Progenitor cell of endocrine pancreas (in vitro differentiated cells): ENCODE measurements around the gene FAM241A. TPM values are rescaled to one million over a fixed set of nuclear protein-coding genes. Genes with fewer than 3 reads are reported as not detected.
"Not testable (repeated sequence)": the region's sequence is repeated elsewhere in the genome, so short reads cannot be mapped to it uniquely, and the experiment has no call there.

ENCODE experiments used
- DNase-seq: peaks from one replicate; pipeline ENCODE4 v3.0.0; 2021; ENCODE audit warnings: low spot score; ENCODE audit not compliant: unreplicated experiment
- H3K27ac Mint-ChIP-seq: 2 replicates; pipeline ENCODE4 v1.8.0; 2021; ENCODE audit warnings: mild to moderate bottlenecking, moderate library complexity, mixed read lengths
- H3K27me3 Mint-ChIP-seq: 2 replicates; pipeline ENCODE4 v1.8.0; 2021; ENCODE audit warnings: mixed read lengths
- H3K36me3 Mint-ChIP-seq: 2 replicates; pipeline ENCODE4 v1.8.0; 2022; ENCODE audit warnings: mixed read lengths; ENCODE audit not compliant: insufficient read depth
- H3K4me1 Mint-ChIP-seq: 2 replicates; pipeline ENCODE4 v1.8.0; 2021; ENCODE audit warnings: low read depth, mixed read lengths
- H3K4me3 Mint-ChIP-seq: 2 replicates; pipeline ENCODE4 v1.8.0; 2021; ENCODE audit warnings: low read depth, mild to moderate bottlenecking, moderate library complexity, mixed read lengths
- H3K9me3 Mint-ChIP-seq: 2 replicates; pipeline ENCODE4 v1.8.0; 2021; ENCODE audit warnings: low read depth, mixed read lengths
- total RNA-seq: library from RNA; stranded (reverse); gene quantifications from 2 replicates; pipeline ENCODE4 v1.2.1, GENCODE V29; 2021
- TF ChIP-seq, protein P1 (sequence below): fragments of 200-600 bp; sonication (generic); IDR thresholded peaks from one replicate; pipeline ENCODE4 v1.5.0; 2021; ENCODE audit warnings: antibody characterized with exemption, mild to moderate bottlenecking; ENCODE audit not compliant: unreplicated experiment

FAM241A gene
- total RNA-seq, 1 donor from 2014 or later = 0.22 TPM

DNA sequence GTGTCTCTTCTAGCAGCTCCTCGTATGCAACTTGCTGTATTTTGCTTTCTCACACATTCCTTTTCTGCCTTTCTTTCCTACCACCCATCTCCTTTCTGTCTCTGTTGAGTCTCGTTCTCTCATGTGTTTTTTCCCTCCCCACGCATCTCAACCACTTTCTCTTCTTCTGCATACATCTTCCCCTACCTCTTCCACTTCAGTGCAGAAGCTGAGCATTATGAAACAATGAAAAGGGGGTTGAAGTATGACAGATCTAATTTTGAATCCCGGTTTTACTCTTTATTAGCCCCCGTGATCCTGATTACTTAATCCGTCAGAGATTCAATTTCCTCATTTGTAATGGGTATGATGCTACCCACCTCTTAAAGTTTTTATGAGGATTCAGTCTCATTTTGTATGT is 7.3 kb downstream of the FAM241A start:
- TF ChIP-seq, protein P1, sequence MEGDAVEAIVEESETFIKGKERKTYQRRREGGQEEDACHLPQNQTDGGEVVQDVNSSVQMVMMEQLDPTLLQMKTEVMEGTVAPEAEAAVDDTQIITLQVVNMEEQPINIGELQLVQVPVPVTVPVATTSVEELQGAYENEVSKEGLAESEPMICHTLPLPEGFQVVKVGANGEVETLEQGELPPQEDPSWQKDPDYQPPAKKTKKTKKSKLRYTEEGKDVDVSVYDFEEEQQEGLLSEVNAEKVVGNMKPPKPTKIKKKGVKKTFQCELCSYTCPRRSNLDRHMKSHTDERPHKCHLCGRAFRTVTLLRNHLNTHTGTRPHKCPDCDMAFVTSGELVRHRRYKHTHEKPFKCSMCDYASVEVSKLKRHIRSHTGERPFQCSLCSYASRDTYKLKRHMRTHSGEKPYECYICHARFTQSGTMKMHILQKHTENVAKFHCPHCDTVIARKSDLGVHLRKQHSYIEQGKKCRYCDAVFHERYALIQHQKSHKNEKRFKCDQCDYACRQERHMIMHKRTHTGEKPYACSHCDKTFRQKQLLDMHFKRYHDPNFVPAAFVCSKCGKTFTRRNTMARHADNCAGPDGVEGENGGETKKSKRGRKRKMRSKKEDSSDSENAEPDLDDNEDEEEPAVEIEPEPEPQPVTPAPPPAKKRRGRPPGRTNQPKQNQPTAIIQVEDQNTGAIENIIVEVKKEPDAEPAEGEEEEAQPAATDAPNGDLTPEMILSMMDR = no peak
- H3K27me3 Mint-ChIP-seq = peaks cover 12% of the 10 kb centered on the region

GRCh38 chr4:112153211-112153791 is 8.0 kb downstream of the FAM241A start:
- Mint-ChIP-seq H3K9me3 (no peaks in the 10 kb centered on the region), H3K4me3 (no peak overlapping the region), H3K27me3 (peaks cover 4% of the 10 kb centered on the region), H3K4me1 (no peaks in the 10 kb centered on the region), H3K27ac (no peak overlapping the region), H3K36me3 (no peaks in the 10 kb centered on the region)
- TF ChIP-seq, protein P1 = no peak
- DNase-seq = no peak

More for the DNA sequence above, 7.3 kb downstream of the FAM241A start:
- DNase-seq = no peak
- Mint-ChIP-seq H3K4me3 (no peak overlapping the region), H3K36me3 (no peaks in the 10 kb centered on the region), H3K4me1 (no peaks in the 10 kb centered on the region), H3K9me3 (no peaks in the 10 kb centered on the region), H3K27ac (no peak overlapping the region)

- DNase-seq = no peak
- no peak overlapping the region for H3K27ac Mint-ChIP-seq
- H3K9me3 Mint-ChIP-seq = peaks cover 10% of the 10 kb centered on the region
- TF ChIP-seq, protein P1 = no peak
- no peaks in the 10 kb centered on the region for H3K36me3 Mint-ChIP-seq
- no peaks in the 10 kb centered on the region for H3K4me1 Mint-ChIP-seq
- no peak overlapping the region for H3K4me3 Mint-ChIP-seq
- no peaks in the 10 kb centered on the region for H3K27me3 Mint-ChIP-seq
These were observed 10.9 kb downstream of the FAM241A start for GRCh38 chr4:112156112-112156511.

- H3K4me3 Mint-ChIP-seq = no peak overlapping the region
- H3K36me3 Mint-ChIP-seq = no peaks in the 10 kb centered on the region
- H3K27ac Mint-ChIP-seq = no peak overlapping the region
- DNase-seq = no peak
- no peaks in the 10 kb centered on the region for H3K4me1 Mint-ChIP-seq
- TF ChIP-seq, protein P1 = no peak
- no peaks in the 10 kb centered on the region for H3K27me3 Mint-ChIP-seq
- H3K9me3 Mint-ChIP-seq = peaks cover 14% of the 10 kb centered on the region
These were observed 11.3 kb downstream of the FAM241A start for GRCh38 chr4:112156553-112156952.

DNA sequence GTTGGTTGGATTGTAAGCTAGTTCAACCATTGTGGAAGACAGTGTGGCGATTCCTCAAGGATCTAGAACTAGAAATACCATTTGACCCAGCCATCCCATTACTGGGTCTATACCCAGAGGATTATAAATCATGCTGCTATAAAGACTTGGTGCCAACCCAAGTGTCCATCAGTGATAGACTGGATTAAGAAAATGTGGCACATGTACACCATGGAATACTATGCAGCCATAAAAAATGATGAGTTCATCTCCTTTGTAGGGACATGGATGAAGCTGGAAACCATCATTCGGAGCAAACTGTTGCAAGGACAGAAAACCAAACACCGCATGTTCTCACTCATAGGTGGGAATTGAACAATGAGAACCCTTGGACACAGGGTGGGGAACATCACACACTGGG is 18.5 kb downstream of the FAM241A start:
- not testable (repeated sequence) for H3K4me1 Mint-ChIP-seq, H3K27ac Mint-ChIP-seq, DNase-seq, H3K4me3 Mint-ChIP-seq, H3K27me3 Mint-ChIP-seq, H3K36me3 Mint-ChIP-seq
- H3K9me3 Mint-ChIP-seq = peaks cover 18% of the 10 kb centered on the region

DNA sequence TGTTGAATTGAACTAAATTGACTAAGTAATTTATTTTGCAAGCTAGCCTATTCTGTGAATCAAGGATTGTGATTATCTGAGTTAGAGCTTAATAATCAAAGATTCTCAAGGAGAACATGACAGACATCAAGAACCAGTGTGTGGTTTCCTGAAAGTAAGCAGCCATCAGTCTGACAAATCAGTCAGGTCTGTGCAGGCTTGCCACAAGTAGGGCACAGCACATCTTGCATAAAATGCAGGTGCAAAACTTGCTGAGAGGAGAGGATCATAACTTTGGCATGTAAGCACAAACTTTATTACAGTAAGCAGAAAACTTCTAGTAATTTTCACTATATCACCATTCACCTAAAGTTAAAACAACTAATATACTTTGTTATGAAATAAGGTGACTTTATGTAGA is 22.5 kb downstream of the FAM241A start:
- TF ChIP-seq, protein P1 = no peak
- Mint-ChIP-seq H3K9me3 (peaks cover 4% of the 10 kb centered on the region), H3K4me3 (no peak overlapping the region), H3K36me3 (no peaks in the 10 kb centered on the region), H3K4me1 (no peaks in the 10 kb centered on the region), H3K27ac (no peak overlapping the region), H3K27me3 (no peaks in the 10 kb centered on the region)
- no peak for DNase-seq
